ENCODE results near the gene RNF31.

The RNF31 gene

DNA sequence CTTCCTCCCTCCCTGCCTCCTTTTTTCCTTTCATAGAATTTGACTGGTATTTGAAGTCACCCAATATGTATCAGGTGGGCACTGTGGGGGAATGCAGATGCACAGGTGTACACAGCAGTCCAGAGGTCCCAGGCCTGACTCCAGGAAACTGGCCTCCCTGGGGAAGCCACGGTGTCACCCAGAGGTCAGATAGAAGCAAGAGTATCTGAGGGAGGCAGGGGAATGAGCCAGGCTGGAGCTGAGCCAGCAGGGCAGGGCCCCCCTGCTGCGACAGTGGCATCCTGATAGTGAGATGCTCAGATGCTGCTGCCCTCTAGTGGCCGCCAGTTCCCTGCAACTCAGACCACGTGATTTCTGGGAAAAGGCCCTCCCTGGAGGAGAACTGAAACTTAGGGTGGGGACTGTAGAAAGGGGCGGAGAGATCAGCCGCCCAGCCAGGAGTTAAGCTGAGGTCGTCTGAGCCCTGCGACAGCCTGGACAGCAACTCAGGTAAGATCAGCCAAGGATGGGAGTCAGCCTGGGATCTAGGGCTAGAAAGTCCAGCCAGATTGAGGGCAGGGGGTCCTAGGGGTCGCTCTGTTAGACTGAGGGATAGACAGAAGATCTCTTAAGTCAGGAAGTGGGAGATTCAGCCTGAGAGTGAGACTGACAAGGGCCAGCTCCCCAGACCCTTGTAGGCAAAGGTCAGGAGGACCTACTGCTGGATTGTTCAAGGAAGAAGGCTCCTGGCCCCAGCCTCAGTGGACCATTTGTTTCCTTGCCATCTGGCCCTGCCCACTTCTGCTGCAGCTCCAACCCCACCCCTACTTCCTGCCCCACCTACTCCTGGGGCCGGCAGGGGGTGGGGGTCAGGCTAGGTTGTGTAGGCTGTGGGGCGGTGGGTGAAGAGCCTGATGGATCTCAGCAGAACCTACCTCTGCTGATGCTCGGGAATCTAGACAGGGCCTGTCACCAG, 13.8 kb downstream of the RNF31 start, which contains the start of gene IRF9:
IRF9 (plus strand) TSS at position 416 of the 955 bp plus-strand sequence. CDS start 880 bp downstream, outside the sequence.
- peak; percentile 76 for FAIRE-seq

GRCh38 chr14:24162093-24162492, 14.8 kb downstream of the RNF31 start:
- FAIRE-seq: no peak

DNA sequence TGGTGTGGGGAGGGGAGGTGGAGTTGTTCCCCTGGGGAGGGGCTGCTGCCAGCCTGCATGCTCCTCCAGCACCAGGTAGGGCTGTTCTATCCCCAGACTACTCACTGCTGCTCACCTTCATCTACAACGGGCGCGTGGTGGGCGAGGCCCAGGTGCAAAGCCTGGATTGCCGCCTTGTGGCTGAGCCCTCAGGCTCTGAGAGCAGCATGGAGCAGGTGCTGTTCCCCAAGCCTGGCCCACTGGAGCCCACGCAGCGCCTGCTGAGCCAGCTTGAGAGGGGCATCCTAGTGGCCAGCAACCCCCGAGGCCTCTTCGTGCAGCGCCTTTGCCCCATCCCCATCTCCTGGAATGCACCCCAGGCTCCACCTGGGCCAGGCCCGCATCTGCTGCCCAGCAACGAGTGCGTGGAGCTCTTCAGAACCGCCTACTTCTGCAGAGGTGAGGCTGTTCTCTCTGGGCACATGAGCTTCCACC, 17.3 kb downstream of the RNF31 start:
- FAIRE-seq: no peak

DNA sequence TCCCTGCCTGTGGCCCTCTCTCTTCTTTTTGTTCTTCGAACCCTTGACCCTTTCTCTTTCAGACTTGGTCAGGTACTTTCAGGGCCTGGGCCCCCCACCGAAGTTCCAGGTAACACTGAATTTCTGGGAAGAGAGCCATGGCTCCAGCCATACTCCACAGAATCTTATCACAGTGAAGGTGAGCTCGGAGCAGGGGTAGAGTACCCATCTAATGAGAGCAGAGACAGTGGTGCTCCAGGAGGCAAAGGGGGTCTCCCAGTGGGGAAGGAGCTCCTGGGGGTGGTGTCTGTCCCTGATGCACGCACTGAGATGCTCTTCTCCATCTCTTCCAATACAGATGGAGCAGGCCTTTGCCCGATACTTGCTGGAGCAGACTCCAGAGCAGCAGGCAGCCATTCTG, 18.5 kb downstream of the RNF31 start:
- FAIRE-seq: no peak

DNA sequence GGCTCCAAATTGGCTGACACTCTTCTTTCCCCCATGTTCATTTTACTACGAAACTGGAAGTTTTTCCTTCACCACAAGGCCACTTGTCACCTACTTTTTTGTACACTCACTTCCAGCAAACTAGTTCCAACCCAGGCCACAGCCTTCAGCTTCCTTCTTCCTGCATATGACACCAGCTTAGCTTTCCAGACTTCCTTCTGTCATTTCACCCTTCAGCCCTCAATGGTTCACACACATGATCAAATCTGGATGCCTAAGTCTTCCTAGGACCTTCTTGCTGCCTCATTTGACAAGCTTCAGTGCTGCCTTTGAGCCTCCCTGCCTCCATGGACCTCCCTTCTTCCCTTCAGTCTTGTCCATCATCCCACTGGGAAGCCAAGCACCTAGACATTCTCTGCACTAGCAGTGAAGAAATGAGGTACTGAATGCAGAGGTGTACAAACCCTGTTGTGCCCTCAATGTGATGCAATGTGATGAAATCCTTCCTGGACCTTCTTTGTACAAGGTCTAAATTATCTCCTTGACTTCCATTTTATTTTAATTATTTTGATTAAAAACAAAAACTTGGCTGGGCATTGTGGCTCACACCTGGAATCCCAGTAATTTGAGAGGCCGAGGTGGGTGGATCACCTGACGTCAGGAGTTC, 20.3 kb downstream of the RNF31 start:
- FAIRE-seq: no peak

GRCh38 chr14:24171422-24172260, 24.3 kb downstream of the RNF31 start, which contains the start of gene REC8:
TSS of gene REC8 (plus strand) at chr14:24172080. CDS start at chr14:24172553, 473 bp downstream.
- FAIRE-seq: peak; percentile 77

DNA sequence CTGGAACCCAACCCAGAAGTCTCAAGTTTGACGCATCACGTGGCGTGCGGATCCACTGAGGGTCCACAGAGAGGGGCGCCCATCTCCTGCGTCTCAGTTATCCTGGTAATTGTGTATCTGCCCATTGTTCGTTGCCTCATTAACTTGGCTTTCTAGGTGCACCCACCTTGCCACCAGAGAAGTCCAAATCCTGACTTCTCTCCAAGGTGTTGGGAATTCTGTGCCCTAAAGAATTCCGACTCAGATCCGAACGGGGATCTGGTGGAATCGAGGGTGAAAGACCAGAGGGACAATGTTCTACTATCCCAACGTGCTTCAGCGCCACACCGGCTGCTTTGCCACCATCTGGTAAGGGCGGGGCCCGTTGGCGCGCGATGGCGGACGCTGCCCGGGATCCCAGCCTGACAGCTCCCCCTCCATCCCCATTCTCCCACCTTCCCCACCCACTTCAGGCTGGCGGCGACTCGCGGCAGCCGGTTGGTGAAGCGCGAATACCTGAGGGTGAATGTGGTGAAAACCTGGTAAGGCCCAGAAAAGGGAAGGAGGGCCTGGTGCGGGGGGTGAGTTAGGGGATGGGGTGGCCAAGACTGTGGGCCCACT, 25.1 kb downstream of the RNF31 start:
- no peak for FAIRE-seq

DNA sequence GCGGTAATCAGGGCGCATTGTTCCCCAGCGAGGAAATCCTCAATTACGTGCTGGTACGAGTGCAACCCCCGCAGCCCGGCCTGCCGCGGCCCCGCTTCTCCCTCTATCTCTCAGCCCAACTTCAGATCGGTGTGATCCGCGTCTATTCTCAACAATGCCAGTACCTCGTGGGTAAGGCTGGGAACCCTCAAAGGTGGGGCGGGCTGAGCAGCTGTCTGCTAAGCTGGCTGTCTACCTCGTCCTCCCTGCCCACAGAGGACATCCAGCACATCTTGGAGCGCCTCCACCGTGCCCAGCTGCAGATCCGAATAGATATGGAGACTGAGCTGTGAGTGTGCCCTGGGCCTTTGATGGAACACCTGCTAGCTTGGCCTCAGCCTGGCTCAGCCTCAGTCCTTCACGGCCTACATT, 25.6 kb downstream of the RNF31 start:
- no peak for FAIRE-seq

DNA sequence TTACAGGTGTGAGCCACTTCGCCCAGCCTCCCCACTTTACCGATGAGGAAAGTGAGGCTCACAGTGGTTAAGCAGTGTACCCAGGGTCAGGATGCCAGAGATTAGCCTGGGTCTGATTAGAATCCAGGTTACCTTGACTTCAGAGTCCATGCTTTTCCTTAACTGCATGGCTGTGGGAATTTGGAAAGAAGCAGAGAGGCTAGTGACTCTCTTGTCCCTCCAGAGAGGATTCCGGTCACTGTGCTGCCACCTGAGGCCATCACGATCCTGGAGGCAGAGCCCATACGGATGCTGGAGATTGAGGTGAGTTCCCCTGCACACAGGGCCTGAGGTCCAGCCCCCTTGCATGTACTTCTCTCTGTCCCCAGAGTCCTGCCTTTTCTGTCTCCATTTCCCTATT, 29.3 kb downstream of the RNF31 start:
- no peak for FAIRE-seq

DNA sequence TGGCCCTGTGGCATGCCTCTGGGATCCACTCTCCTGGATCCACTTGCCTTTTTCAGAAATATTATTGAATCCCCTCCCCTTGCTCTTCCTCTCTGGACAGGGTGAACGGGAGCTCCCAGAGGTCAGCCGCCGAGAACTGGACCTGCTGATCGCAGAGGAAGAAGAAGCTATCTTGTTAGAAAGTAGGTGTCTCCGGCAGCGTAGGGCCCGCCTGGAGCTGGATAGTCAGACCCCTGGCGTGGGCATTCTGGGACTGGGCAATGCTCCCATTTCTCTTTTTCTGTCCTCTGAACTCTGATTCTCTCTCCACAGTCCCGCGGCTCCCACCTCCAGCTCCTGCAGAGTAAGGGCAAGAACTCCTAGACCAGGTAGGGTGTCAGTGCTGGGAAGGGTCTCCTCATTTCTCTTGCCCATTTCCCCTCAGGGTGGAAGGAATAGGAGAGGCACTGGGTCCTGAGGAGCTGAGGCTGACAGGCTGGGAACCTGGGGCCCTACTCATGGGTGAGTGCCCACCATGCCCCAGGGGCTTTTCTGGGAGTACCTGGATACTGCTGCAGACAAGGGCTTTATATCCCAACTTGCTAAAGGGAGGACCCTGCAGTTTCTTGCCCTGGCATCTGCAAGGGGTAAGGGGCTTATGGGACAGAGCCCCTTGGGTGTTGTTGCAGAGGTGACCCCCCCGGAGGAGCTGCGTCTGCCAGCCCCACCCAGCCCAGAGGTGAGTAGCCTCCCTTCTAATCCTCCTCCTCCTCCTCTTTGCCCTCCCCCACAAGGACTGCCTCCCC, 29.9 kb downstream of the RNF31 start:
- no peak for FAIRE-seq

- no peak for FAIRE-seq
These were observed 30.6 kb downstream of the RNF31 start for GRCh38 chr14:24177891-24178290.

GRCh38 chr14:24178399-24179178, 31.3 kb downstream of the RNF31 start:
- FAIRE-seq: no peak

- FAIRE-seq: no peak
These were observed 32.1 kb downstream of the RNF31 start for GRCh38 chr14:24179294-24179960.

DNA sequence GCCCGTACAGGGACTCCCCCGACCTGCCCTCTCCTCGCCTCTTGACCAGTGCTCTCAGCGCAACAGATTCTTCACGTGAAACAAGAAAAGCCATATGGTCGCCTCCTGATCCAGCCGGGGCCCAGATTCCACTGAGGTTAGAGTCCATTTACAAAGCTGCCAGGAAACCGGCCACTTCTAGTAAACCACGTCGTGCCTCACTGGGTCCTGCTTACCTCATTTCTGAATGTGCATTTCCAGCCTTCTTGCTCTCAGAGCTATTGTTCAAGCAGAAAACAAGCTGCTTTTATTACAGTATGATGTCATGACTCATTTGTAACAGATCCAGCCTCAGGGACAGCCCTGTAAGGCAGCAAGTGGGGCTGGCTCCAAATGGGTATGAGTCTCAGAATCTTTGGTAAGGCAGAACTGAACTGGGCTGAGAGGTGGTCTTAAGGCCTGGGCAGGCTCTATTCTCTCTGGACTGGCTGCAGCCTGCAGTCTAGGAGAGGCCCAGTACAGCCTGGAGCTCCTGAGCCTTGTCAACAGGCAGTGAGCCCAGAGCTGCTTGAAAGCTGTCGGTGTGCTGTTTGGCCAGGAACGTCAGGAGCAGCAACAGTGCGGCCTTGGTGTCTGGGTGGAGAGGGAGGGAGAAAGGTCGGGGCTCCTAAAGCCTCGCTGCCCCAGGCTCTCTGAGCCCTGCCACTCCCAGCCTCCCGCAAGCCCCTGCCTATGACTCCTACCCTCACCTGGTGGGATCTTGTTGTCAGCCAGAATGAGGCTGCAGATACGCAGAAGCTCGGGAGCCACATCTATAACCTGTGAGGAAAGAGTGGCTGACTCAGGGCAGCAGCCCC, 32.9 kb downstream of the RNF31 start:
- no peak for FAIRE-seq

GRCh38 chr14:24181371-24182077, 34.2 kb downstream of the RNF31 start:
- FAIRE-seq: no peak

- FAIRE-seq: no peak
These were observed 35.0 kb downstream of the RNF31 start for GRCh38 chr14:24182110-24182882.

- FAIRE-seq: no peak
These were observed 35.8 kb downstream of the RNF31 start for GRCh38 chr14:24183014-24183481.

All from endometrium (tissue), 2 donors.